ENCODE results near the gene WDFY1. TPM values are rescaled to one million over a fixed set of nuclear protein-coding genes. Genes with fewer than 3 reads are reported as not detected.

WDFY1 gene
- polyA plus RNA-seq, 1 donor: 28.6 TPM

DNA sequence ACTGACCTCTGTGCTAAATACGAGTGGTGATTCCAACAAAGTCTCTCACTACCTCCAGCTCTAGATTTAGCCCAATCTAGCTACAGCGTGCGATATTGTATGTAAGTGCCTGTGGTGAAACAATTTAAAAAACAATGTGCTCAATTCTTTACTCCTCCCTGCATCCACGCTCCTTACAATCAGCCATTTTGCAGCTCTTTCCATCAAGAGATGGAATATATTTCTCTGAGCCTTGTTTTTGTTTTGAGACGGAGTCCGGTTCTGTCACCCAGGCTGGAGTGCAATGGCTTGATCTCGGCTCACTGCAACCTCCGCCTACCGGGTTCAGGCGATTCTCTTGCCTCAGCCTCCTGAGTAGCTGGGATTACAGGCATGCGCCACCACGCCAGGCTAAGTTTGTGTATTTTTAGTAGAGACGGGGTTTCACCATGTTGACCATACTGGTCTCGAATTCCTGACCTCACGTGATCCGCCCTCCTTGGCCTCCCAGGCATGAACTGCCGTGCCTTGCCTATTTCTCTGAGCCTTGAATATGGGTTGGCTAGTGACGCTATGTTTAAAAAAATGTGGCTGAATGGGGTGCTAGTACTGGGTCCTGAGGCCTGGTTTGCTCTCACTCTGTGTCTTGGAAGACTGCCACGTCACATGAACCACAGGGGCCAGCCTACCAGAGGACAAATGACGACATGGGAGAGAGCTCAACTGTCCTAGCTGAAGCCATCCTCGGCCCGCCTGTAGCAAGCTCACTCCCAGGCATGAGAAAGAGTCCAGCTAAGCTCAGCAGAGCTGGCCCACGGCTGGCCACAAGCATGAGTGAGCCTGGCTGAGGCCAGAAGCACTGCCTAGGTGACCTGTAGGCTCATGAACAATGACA lies 14.8 kb downstream of the WDFY1 start:
- no peak for DNase-seq (ENCODE audit: low read depth)

DNA sequence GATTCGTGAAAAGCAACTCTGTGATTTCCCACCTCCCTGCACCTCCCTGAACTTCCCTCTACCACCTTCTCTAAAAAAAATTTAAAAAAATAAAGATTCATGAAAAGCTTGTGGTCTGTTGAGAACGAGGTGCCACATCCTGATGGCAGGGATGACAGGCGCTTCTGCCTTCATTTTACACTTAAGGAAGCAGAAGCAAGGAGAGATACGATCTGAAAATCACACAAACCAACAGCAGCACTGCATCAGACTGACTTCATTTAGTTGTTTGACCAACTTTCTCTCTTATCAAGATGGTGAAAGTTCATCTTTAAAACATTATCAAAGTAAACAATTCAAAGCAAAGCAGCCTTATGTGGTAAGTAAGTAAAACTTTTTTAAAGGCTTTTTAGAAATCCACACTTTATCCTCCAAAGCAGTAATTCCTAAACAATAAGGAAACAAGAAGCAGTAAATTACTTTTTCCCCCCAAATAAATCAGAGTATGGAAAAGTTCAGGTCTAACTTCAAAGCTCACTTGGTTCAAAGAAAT lies 15.5 kb downstream of the WDFY1 start:
- DNase-seq (ENCODE audit: low read depth): no peak

DNA sequence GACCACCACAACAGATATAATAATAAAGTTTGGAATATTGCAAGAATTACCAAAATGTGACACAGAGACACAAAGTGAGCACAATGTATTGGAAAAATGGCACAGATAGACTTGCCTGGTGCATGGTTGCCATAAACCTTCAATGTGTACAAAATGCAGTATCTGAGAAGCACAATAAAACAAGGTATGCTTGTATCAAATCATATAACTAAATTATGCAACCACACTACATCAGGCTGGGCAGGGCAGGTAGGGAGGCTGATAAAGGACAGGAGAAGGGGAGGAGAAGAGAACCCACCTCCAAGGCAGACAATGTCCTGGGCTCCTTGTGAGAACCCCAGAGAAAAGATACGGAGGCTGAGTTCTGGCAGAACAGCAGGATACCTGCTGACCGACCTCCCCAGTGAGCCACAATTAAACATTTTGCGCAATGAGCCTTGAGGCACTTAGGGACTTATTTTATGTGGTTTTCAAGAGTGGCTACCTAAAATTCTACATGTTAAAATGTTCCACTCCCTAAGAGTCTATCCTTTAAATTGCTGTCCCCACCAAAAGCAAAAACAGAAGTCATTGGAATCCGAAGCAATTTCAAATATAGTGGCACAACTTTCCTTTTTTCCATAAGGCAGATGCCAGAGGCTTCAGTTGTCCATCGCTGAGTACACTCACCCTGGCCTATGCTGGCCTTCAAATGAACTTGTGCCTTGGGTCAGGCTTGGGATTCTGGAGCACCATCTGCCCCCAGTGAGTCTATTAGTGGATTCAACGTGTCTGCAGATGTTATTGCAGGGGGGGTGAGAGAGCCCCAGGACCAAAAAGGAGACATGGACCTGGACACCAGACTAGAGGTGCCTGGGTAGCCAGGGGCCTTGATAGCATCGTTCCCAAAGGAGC lies 16.8 kb downstream of the WDFY1 start:
- DNase-seq (ENCODE audit: low read depth): no peak

DNA sequence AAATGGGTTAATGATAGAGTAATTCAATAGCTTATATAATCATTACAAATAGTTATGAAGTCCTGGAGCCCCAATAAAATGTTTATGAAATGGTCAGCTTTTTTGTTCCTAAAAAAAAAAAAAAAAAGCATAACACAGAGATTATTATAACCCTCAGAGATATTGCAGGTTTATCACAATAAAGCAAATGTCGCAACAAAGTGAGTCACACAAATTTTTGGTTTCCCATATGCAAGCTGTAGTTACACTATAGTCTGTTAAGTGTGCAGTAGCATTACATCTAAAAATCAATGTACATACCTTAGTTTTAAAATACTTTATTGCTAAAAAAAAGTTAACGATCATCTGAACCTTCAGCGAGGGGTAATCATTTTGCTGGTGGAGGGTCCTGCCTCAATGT lies 20.0 kb downstream of the WDFY1 start:
- no peak for DNase-seq (ENCODE audit: low read depth)

DNA sequence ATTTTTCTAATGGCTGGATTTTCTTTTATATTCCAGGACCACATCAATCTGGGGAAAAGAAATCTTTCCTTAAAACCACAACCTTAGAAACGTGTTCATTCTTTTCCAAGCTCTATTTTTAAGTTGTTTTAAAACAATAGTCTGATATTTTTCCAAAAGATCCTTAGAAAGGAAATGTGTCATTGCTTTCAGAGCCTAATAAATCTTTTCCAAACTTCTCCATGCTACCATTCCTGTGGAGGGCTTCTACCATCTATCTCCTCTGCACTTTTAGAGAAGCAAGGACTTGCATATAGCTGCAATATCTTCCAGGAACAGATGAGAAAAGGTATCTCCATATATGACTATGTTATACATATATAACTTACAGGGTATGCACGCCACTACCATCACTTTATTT lies 21.2 kb downstream of the WDFY1 start:
- no peak for DNase-seq (ENCODE audit: low read depth)

DNA sequence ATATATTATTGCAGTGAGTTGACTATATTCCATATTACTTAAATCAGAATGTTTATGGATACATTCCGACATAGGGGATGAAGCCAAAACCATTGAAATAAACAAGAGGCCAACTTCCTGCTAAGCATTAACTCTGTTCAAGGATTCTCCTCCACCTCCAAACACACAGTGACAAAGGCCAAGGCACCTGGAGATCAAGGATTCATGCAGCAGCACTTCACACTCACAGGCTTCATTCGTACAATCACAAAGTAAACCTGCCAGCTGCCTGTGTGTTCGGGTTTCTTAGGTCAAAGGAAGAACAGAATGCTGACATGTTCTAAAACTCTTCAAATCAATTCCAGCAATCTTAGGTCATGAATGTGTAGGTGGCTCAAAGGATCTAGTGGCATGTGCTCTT lies 22.8 kb downstream of the WDFY1 start:
- no peak for DNase-seq (ENCODE audit: low read depth)

DNA sequence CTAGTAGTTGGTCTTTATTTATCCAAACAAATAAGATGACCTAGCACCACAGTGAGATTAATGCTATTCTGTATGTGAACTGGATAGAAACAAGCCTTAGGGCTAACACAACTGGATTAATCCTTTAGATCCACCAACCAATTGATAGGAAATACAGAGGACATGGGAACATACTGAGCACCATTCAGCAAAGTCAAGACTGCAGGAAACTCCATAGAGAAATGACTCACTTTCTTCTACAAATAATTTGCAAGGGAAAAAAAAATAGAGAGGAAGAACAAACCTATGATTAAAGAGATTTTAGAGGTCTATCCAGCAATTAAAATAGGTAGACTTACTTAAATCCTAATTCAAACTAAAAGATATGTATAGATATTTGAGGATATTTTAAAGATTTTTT lies 23.9 kb downstream of the WDFY1 start:
- DNase-seq (ENCODE audit: low read depth): no peak

DNA sequence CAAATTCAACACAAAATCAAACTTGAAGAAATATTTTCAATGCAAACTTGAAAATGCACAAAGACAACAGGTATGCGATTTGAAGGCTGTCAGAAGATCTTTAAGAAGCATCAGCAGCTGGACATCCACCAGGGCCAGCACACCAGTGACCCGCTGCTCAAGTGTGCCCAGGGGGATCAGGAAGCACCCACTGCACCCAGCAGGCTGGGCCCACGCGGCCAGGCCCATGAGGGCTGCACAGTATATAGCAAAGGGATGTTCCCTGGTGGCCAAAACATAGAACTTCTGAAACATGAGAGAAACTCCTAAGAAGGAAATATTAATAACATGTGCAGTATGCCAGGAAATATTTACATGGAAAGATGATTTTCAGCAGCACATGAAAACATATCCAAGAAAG lies 25.0 kb downstream of the WDFY1 start:
- DNase-seq (ENCODE audit: low read depth): no peak

DNA sequence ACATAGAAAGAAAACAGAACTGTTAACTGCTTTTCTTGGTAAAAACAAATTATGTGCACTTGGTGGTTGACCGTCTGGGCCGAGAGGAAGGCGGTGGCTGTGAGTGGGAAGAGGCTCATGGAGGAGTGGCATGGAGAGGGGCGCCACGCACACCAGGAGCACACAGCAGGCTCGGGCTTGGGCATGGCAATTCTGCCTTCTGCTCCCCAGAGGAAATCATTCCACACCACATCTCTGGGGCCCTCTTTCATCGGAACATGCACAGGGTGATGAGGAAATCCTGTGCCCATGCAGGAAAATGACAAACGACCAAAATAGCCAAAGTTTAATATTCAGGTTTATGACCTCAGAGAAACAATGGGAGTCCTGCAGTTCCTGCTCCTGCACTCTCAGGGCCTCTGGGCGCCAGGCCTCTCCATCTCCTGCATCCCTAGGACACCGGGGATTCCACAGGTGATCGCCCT lies 26.4 kb downstream of the WDFY1 start:
- no peak for DNase-seq (ENCODE audit: low read depth)

DNA sequence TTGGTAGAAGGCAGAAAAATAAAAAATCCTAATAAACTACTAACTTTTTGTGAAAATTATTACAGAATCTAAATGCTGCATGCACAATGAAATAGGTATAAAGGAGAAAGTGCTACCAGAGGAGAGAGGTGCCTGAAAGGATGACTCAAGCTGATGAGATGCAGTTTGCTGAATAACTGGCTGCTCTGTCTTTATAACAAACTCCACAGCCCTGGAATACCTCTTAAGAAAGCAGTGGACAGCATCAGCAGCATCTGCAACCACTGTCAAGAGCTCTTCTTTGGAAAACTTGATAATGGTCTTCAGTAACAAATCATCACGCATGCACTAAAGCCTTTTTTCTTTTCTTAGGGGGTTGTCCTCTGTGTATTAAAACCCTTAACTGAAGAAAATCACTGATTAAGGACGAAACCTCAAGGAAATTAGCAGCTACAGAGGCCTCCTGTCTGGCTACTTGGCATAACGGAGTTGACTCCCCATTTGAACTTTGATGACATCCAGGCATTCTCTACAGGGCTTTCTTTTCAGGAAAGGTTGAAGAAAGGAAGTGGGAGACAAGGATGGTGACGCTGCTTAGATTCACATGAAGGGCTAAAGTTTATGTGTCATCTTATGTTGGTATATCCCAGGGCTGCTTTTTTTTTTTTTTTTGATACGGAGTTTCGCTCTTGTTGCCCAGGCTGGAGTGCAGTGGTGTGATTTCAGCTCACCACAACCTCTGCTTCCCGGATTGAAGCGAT lies 28.8 kb downstream of the WDFY1 start:
- DNase-seq (ENCODE audit: low read depth): no peak

DNA sequence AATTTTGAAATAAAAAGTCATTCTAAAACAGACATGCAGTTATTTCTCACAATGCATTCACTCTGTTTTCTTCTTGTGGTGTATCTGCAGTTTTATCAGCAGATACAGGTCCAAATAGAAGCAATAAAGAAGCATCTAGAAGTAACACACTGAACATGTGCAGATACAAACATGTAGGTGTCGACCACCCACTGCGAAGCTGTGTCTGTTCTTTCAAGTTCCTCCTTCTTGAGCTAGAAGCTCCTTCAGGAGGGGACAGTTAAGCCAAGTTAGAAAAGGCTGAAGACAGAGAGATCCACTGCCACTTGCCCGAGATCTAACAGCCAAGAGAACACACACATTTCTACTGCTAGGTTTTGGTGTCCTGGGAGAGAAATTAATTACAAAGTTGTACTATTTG lies 30.1 kb downstream of the WDFY1 start:
- DNase-seq (ENCODE audit: low read depth): no peak

DNA sequence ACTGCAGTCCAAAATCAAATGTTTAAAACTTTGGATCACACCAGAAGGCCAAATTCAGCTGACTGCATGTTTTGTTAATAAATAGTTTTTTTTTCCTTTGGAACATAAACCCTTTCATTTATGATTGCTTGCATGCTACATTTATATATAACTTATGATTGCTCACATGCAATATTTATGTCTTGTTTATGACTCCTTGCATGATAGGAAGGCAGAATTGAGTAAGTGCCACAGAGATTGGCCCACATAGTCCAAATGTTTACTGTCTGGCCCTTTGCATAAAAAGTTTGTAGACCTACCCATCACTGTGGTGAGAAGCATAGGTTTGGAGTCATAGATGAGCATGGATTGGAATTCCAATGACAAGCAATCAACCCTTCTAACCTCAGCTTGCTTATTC lies 30.8 kb downstream of the WDFY1 start:
- no peak for DNase-seq (ENCODE audit: low read depth)

DNA sequence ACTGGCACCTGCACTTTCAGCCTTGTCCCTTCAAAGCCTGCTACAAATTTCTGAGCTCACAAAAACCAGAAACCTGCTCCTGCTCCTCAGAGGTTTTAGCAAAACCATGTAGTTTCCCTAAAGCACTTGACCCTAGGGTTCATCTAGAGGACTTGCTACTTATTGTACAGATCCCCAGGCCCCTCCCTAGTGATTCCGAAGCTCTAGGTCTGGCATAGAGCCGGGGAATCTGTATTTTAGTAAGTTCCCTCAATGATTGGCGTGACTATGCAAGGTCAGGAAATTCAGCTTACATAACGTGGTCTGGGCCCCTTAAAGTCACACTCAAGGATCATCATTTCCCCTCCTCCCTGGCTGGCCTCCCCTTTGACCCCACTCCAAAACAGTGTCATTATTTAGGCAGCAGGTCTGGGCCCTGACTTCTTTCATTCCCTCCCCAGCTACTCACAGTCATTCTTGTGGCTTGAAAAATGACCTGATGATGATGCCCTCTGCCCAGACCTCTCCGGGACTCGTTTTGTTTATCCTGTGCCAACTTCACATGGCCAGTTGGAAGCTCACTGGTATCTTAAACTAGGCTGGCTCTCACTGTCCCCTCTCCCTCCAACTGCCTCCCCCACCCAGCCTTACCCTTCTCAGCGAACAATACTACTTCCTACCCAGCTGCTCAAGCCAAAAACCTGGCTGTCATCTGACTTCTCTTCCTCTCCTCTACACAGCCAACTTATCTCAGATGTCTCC lies 36.0 kb downstream of the WDFY1 start:
- no peak for DNase-seq (ENCODE audit: low read depth)

DNA sequence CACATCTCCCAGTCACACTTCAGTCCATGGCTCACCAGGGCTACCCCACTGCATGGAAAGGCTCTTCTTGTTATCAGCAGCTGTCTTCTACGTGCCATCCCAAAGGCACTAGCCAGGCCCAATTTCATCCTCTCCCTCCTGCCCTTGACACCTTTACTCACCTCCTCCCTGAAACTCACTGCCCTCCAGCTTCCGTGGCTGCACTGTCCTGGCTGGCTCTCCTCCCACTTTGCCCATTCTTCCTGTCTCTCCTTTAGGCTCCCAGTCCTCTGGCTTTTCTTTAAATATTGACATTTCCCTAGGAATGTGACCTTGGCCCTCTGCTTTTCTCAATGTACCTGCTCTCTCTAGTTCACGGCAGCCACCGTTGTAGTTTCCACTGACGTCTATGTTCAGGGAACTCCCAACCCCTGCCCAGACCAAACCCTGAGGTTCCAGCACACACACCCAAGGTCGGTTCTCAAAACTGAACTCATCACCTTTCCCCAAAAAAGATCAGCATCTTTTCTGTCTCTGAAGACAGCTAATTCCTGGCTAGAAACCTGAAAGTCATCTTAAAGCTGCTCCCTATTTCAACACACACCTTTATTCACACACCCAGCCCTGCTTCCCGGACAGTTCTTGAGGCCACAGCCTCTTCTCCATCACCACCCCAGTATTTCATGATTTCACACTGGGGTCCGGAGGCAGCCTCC lies 36.7 kb downstream of the WDFY1 start:
- DNase-seq (ENCODE audit: low read depth): no peak

DNA sequence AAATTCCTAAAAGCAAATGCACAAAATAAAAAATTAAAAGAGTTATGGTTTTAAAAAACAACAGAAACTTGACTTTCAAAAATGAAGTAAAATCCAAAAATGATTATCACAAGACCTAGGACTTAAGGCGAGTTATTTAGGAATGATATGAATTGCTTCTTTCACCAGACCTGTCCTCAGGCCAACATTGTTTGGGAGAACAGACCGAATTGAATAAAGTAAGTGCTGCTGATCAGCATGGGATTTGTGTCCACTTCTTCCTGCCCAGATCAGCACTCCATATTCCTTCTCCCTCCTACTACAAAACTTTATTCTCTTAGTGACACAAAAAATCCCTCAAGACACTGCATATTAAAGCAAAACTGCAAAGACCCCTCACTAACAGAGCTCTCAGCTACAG lies 39.1 kb downstream of the WDFY1 start:
- no peak for DNase-seq (ENCODE audit: low read depth)

DNA sequence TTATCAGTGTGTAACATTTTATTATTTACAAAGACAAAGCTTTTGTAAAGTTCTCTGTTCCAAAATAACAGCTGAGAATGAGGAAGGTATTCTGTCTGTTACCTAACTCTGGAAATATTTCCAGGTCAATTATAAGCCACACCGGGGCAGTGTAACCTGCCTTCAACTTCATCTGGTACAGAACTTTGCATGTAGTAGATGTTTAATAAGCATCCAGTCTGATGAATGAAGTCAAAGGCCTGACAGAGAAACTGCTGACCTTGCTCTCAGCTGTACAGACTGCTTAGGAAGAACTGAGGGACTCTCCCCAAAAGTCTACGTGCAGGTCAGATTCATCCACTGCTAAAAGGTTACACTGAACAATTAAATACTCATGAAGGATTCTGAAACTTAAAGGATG lies 43.3 kb downstream of the WDFY1 start:
- DNase-seq (ENCODE audit: low read depth): no peak

DNA sequence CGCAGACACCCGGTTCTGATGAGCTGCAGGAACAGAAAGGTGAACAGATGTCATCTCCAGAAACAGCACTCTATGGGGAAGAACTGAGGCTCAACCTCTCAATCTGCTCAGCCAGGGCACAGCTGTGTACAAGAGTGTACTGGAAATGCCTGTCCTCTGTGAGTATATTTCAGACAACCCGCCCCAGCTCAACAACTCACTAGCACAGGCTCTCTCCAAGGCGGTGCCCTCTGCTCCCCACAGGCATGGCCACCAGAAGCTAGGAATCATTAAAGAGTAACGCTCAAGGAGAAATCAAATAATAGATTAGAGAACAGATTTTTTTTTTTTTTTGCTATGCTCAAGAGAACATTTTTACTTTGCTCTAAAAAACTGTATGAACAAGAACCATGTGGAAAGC lies 43.8 kb downstream of the WDFY1 start:
- no peak for DNase-seq (ENCODE audit: low read depth)

DNA sequence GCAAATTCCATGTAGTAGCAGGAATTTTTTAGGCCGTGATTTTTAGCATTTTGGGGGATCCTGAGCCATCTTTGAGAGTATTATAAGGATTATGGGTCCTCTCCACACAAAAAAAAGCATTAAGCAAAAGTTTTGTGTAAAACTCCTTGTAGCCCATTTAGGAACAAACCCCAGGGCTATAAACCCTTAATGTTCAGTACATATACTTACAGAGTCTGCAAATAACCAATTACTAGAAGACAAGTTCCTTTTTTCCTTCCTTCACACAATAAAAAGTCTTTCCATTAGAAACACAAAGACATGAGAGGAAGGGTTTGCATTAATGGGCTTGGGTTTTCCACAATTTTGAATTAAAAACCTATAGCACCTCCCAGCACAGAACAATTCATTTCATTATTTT lies 44.6 kb downstream of the WDFY1 start:
- no peak for DNase-seq (ENCODE audit: low read depth)

DNA sequence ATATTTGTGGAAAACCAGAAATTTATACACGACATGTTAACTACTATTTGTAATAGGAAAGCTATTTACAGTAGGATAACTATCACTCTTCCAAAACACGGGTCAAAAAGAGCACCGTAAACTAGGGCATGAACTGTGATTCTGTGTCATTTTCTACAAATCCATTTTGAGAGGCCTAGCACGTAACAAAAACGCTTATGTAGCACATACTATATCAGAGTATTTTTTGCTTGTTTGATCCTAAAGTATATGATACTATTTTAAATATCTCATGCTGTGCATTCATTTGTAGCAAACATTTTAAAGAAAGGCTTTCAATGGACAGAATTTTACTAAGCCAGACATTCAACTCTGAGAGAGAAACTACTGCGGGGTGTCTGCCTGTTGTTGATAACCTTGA lies 45.1 kb downstream of the WDFY1 start:
- no peak for DNase-seq (ENCODE audit: low read depth)

DNA sequence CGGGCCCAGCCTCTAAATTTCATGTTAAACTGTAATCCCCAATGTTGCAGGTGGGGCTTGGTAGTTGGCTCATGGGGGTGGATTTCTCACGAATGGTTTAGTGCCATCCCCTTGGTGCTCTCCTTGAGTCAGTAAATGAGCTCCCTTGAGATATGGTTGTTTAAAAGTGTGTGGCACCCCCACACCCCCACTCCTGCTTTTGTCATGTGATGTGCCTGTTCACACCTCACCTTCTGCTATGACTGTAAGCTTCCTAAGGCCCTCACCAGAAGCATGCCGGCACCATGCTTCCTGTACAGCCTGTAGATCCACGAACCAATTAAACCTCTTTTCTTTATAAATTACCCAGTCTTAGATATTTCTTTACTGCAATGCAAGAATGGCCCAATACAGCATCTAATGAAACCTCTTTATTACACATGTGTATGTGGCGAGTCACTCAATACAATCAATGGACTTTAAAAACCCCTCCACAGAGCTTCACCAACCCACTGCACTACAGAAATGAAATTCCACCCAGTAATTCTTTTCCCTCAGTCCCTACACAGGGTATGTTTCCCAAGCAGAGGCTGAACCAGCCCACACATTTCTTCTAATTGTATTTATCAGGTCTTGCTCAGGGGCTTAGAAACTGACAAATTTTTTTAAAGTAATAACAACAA lies 47.3 kb downstream of the WDFY1 start:
- no peak for DNase-seq (ENCODE audit: low read depth)
